Activated T-helper 1 cell treated with anti-CD3 and anti-CD28 coated beads, Interleukin-12 subunit alpha, Interleukin-12 subunit beta, Interleukin-2, Interleukin-4 antibody, amounts not matched to agents 30 ng/mL and 10 ng/mL and 1 ng/mL, durations not matched to agents 14 hours and 24 hours and 36 hours (primary cell): Measurements from ENCODE around the gene CCDC85C. TPM values are rescaled to one million over a fixed set of nuclear protein-coding genes. Genes with fewer than 3 reads are reported as not detected.

ENCODE experiments used
- DNase-seq: peaks from one replicate; pipeline ENCODE4 v3.0.0; 2021; ENCODE audit warnings: low spot score
- H3K27ac Mint-ChIP-seq: one replicate; pipeline ENCODE4 v1.8.0; 2021; ENCODE audit warnings: mild to moderate bottlenecking, mixed read lengths
- H3K27me3 Mint-ChIP-seq: one replicate; pipeline ENCODE4 v1.8.0; 2022; ENCODE audit warnings: mild to moderate bottlenecking, moderate library complexity, mixed read lengths; ENCODE audit not compliant: insufficient read depth
- H3K36me3 Mint-ChIP-seq: one replicate; pipeline ENCODE4 v1.8.0; 2021; ENCODE audit warnings: low read depth, mixed read lengths
- H3K4me1 Mint-ChIP-seq: one replicate; pipeline ENCODE4 v1.8.0; 2021; ENCODE audit warnings: low read depth, mixed read lengths
- H3K4me3 Mint-ChIP-seq: one replicate; pipeline ENCODE4 v1.8.0; 2021; ENCODE audit warnings: mild to moderate bottlenecking, moderate library complexity, mixed read lengths
- H3K9me3 Mint-ChIP-seq: one replicate; pipeline ENCODE4 v1.8.0; 2021; ENCODE audit warnings: mixed read lengths
- intact Hi-C: fragments of 100-400 bp; cut with micrococcal nuclease; formaldehyde crosslinking; loops from one replicate; pipeline ENCODE4 v1.15.1; 2024
- total RNA-seq: library from RNA; stranded (reverse); gene quantifications from 2 replicates; pipeline ENCODE4 v1.2.3, GENCODE V29; 2022

CCDC85C gene
- total RNA-seq = 7.4 and 7.6 TPM in 2 replicates

DNA sequence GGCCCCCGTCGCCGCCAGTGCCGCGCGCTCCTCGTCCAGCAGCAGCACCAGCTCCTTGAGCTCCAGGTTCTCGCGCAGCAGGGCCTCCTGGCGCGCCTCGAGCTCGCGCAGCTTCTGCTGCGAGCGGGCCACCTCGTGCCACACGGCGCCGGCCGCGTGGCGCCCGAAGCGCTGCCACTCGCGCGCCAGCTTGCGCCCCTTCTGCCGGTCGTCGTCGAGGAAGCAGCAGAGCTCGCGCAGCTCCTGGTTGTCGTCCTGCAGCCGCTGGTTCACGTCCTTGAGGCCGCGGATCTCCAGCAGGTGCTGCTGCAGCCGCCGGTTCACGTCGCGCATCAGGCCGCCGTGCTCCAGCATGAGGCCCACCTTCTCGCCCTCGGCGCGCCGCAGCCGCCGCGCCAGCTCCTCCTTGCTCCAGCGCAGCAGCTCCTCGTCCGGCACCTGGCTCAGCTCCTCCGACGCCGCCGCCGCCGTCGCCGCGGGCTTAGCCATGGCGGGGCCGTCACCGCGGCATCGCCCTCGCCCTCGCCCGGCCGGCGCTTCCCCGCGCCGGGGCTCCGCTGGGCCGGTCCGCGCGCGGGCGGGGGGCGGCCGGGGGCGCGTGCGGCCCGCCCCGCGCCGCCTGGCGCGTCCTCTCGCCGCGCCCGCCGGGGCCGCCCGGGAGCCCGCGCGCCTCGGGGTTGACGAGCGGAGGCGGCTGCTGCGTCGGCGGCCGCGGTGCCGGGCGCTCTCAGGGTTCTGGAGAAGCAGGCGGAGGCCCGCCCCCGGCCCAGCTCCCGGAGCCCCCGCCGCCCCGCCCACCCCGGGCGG lies at the start of gene CCDC85C:
Gene CCDC85C, minus strand, starts transcription at position 737 of the 807 bp plus-strand sequence. Its CDS starts 248 bp downstream, at position 489.
- intact Hi-C loops = loop anchor here (1.0 to 10.0 kb wide), 5 partner anchors 81 to 591 kb away; partner anchors contain the start of genes BCL11B and CYP46A1
- peaks cover 24% of the 10 kb centered on the region for H3K4me1 Mint-ChIP-seq
- peaks cover 14% of the 10 kb centered on the region for H3K27me3 Mint-ChIP-seq
- peak within 1 kb of the TSS; percentile 88 for H3K27ac Mint-ChIP-seq
- peak within 1 kb of the TSS; percentile 88 for H3K4me3 Mint-ChIP-seq
- H3K9me3 Mint-ChIP-seq = no peaks in the 10 kb centered on the region
- peak; percentile 24 for DNase-seq
- H3K36me3 Mint-ChIP-seq = no peaks in the 10 kb centered on the region

DNA sequence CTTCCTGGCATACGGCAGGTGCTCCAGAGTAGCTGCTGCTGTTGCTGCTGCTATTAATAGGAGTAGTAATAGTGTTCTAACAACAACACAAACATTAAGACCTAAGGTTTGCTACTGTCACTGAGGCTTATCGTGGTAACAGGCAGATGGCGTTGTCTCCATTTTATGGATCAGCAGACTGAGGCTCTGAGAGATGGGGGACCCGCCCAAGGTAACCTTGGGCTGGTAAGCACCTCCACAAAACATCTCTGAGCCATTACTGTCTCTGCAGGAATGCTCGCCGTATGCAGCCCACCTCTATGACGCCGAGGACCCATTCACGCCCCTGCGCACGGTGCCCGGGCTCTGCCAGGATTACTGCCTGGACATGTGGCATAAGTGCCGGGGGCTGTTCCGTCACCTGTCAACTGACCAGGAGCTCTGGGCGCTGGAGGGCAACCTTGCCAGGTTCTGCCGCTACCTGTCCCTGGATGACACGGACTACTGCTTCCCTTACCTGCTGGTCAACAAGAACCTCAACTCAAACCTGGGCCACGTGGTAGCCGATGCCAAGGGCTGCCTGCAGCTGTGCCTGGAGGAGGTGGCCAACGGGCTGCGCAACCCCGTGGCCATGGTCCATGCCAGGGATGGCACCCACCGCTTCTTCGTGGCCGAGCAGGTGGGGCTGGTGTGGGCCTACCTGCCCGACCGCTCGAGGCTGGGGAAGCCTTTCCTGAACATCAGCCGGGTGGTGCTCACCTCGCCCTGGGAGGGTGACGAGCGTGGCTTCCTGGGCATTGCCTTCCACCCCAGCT lies 48.1 kb upstream of the CCDC85C start:
- Mint-ChIP-seq H3K27me3 (peaks cover 9% of the 10 kb centered on the region), H3K4me1 (no peaks in the 10 kb centered on the region), H3K4me3 (no peak overlapping the region), H3K36me3 (no peaks in the 10 kb centered on the region), H3K9me3 (no peaks in the 10 kb centered on the region), H3K27ac (no peak overlapping the region)
- intact Hi-C loops = no loop called here
- DNase-seq = no peak

DNA sequence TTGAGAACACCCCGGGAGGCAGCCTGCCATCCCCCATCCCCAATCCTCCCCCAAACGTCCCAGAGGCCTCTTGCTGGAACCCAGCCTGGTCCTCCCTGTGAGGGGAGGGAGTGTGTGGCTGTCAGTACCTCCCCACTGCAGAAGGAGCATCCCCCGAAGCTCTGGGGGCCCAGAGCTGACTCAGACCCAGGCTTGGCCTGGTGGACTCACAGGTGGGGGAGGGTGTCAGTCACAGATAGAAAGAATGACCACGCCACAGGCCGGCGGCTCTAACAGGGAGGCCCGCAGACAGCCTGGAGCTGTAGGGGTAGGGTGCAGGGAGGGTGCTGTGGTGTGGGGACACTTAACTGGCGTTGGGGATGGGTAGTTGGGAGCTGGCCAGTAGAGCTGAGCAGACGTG lies 46.2 kb upstream of the CCDC85C start:
- Mint-ChIP-seq H3K4me1 (no peaks in the 10 kb centered on the region), H3K36me3 (no peaks in the 10 kb centered on the region), H3K27ac (no peak overlapping the region), H3K9me3 (no peaks in the 10 kb centered on the region), H3K27me3 (peaks cover 14% of the 10 kb centered on the region), H3K4me3 (no peak overlapping the region)
- no peak for DNase-seq
- intact Hi-C loops = no loop called here

DNA sequence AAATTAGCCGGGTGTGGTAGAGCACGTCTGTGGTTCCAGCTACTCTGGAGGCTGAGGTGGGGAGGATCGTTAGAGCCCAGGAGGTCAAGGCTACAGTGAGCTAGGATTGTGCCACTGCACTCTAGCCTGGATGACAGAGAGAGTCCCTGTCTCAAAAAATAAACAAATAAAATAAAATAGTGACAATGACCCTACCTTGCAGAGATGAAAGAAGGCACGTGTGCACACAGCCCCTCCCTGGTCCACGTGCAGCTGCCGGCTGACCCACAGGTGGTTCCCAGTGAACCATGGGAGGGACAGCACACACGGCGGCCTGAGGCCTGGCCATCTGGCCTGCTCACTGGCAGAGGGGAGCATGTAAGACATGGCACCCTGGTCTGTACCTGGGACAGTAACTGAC lies 45.6 kb upstream of the CCDC85C start:
- Mint-ChIP-seq H3K4me3 (no peak overlapping the region), H3K9me3 (no peaks in the 10 kb centered on the region), H3K4me1 (no peaks in the 10 kb centered on the region), H3K27ac (no peak overlapping the region), H3K36me3 (no peaks in the 10 kb centered on the region), H3K27me3 (peaks cover 14% of the 10 kb centered on the region)
- intact Hi-C loops = no loop called here
- no peak for DNase-seq

DNA sequence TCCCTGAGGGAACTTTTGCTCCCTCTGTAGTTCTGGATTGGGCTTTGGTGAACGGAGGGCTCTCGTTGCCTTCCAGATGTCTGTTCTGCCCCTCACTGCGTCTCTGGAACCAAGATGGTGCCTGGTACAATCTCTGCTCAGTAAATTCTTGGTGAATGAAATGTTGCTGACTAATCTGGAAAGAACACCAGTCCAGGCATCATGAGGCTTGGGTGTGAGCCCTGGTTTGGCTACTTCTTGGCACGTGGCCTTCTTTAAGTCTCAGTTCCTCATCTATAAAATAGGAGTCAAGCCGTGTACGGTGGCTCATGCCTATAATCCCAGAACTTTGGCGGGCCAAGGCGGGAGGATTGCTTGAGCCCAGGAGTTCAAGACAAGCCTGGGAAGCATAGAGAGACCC lies 45.2 kb upstream of the CCDC85C start:
- no peak for DNase-seq
- no peaks in the 10 kb centered on the region for H3K9me3 Mint-ChIP-seq
- H3K27ac Mint-ChIP-seq = no peak overlapping the region

DNA sequence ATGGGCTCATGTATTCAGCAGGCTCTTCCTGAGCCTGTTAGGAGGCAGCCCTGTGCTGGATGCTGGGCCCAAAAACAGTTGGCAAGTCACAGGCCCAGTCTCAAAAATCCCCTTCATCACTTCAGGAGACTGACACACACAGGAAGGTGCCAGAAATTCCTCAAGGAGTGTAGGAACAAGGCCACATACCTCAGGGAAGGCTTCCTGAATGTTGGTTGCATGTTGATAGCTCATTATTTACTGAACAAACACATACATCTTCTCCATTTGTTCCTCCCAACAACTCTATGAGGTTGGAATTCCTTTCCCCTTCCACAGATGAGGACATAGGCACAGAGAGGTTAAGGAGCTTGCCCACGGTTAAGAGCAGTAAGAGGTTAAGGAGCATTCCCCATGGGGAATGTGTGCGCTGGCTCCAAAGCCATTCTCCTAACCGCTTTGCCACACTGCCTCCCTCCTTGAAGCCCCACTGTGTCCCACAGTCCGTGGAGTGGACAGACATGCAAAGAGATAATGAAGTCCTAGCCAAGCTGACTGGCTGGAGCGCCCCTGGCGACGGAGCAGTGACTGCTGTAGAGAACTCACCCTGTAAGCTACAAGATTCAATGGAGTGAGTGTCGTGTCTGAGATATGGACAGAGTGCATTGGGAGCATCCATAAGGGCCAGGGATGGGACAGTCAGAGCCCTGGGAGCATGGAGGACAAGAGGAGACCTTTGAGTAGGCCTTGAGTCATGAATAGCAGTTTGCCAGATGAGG lies 44.2 kb upstream of the CCDC85C start:
- Mint-ChIP-seq H3K27ac (no peak overlapping the region), H3K4me3 (no peak overlapping the region), H3K4me1 (no peaks in the 10 kb centered on the region), H3K27me3 (peaks cover 16% of the 10 kb centered on the region), H3K9me3 (no peaks in the 10 kb centered on the region), H3K36me3 (no peaks in the 10 kb centered on the region)
- intact Hi-C loops = no loop called here
- no peak for DNase-seq

More for the DNA sequence above, 45.2 kb upstream of the CCDC85C start:
- H3K27me3 Mint-ChIP-seq = peaks cover 9% of the 10 kb centered on the region
- H3K36me3 Mint-ChIP-seq = no peaks in the 10 kb centered on the region
- H3K4me3 Mint-ChIP-seq = no peak overlapping the region
- no peaks in the 10 kb centered on the region for H3K4me1 Mint-ChIP-seq
- intact Hi-C loops = no loop called here

DNA sequence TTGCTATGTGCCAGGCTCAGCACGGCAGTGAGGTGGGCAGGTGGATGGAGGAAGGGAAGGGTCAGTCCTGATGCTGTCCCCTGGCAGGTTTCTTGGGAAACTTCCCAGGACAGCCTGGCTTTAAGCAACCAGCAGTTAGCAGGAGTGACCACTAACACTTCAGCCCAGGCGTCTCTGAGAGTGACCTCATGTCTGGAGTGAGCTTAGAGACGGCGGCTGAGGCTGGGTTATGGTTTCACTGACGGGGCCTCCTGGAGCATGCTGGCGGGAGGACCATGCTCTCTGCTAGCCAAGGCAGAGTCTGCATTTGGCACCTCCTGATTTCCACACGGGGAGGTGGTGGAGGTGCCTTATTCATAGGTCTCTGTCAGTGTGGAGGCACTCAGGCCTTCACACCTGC lies 43.4 kb upstream of the CCDC85C start:
- no peak for DNase-seq
- Mint-ChIP-seq H3K4me1 (no peaks in the 10 kb centered on the region), H3K36me3 (no peaks in the 10 kb centered on the region), H3K27me3 (peaks cover 16% of the 10 kb centered on the region), H3K9me3 (no peaks in the 10 kb centered on the region), H3K27ac (no peak overlapping the region), H3K4me3 (no peak overlapping the region)
- intact Hi-C loops = no loop called here

DNA sequence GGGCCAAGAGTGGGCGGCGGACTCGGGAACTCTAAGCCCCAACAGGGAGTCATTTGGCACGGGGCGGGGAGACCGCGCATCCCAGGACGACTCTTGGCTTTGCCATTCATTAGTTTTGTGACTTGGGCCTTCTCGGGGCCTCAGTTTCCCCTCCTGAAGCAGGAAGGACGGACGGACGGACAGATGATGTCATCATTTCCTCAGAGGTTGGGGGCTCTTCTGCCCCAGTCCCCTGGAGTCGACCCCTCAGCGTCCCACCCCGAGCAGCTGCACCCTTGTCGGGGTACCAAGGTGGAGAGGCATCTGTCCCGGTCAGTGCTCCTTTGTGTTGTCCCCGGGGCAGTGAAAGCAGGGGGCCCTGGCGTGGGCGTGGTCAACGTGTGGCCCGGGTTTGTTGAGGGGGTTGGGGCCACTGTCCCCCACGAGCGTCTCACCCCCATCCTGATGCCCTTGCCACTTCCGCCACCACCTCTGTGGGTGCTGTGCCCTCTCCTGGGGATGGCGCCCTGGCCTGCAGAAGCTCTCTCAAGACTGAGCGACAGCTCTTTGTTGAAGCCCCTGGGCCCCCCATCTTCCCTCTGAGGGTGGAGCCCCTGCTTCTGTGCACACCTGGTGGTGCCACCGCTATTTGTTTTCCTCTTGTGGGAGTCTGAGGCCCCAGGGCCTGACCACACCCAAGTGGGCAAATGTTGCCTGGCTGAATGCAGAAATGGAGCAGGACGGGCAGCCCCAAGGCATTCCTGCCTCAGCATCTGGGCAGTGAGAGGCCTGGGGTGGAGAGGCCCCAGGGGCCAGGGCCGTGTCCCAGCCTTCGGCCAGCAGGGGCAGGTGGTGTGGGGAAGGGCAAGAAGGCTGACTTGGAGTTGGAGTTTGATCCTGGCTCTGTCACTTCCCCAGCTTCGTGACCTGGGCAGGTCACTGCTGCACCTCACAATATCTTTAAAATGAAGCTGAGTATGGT lies 41.8 kb upstream of the CCDC85C start:
- DNase-seq = no peak
- Mint-ChIP-seq H3K36me3 (no peaks in the 10 kb centered on the region), H3K4me3 (no peak overlapping the region), H3K27ac (no peak overlapping the region), H3K4me1 (no peaks in the 10 kb centered on the region), H3K9me3 (no peaks in the 10 kb centered on the region), H3K27me3 (peaks cover 18% of the 10 kb centered on the region)
- intact Hi-C loops = no loop called here

DNA sequence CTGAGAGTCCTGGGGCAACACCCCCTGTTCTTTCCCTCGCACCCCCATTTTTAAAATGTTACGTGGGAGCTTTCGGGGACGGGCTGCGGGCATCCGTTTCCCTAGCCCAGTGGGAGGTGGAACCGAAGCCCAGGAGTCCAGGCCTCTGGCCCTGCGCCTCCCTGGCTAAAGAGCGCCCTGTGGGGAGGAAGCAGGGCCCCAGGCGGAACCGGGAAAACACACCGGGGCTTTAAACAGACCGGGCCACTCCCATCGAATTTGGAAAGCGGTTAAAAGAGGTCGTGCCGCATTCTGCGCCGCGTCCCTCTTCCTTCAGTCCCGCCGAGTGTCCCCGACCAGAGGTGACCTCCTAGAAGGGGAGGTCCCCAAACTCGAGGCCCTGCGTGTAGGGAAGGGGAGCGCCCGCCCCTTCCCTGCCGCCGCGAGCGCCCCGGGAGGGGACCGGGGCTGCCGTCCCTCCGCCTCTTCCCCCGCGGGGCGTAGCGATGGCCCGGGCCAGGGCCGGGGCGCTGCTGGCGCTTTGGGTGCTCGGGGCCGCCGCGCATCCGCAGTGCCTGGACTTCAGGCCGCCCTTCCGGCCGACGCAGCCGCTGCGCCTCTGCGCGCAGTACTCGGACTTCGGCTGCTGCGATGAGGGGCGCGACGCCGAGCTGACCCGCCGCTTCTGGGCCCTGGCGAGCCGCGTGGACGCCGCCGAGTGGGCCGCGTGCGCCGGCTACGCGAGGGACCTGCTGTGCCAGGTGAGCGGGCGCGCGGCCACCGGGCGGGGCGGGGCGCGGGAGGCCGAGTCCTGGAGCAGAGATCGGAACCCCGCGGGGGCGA lies 40.9 kb upstream of the CCDC85C start, which contains the start of gene HHIPL1:
Gene HHIPL1, plus strand, starts transcription at position 407 of the 822 bp plus-strand sequence. Its CDS starts 79 bp downstream, at position 486.
- H3K27ac Mint-ChIP-seq = no peak within 1 kb of the TSS

DNA sequence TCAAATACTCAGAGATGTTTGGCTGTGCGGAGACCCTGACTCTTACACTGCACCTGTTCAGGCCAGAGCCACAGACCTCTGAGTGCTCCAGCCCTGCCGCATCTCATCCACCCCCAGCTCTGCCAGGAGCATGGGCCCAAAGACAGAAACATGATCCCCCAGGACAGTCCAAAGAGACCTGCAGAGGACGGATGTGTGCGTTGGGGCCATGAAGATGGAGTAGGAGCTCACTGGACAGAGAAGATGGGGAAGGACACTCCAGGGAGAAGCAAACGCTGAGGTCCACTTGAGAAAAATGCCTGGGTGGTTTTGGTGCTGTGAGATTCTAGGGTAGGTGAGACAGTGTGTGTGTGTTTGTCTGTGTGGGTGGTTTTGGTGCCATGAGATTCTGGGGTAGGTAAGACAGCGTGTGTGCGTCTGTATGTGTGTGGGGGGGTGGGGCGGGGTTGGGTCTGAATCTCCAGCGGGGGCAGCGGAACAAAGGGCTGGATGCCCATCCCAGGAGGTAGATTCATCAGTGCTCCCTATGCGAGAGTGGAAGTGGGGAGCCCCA lies 40.1 kb upstream of the CCDC85C start:
- Mint-ChIP-seq H3K4me3 (no peak overlapping the region), H3K27ac (no peak overlapping the region), H3K4me1 (no peaks in the 10 kb centered on the region), H3K36me3 (no peaks in the 10 kb centered on the region), H3K27me3 (peaks cover 18% of the 10 kb centered on the region), H3K9me3 (no peaks in the 10 kb centered on the region)
- no peak for DNase-seq
- intact Hi-C loops = no loop called here

More for the DNA sequence above, 40.9 kb upstream of the CCDC85C start, which contains the start of gene HHIPL1:
- Mint-ChIP-seq H3K9me3 (no peaks in the 10 kb centered on the region), H3K4me3 (no peak within 1 kb of the TSS), H3K36me3 (no peaks in the 10 kb centered on the region), H3K4me1 (no peaks in the 10 kb centered on the region), H3K27me3 (peaks cover 18% of the 10 kb centered on the region)
- DNase-seq = no peak
- intact Hi-C loops = no loop called here

DNA sequence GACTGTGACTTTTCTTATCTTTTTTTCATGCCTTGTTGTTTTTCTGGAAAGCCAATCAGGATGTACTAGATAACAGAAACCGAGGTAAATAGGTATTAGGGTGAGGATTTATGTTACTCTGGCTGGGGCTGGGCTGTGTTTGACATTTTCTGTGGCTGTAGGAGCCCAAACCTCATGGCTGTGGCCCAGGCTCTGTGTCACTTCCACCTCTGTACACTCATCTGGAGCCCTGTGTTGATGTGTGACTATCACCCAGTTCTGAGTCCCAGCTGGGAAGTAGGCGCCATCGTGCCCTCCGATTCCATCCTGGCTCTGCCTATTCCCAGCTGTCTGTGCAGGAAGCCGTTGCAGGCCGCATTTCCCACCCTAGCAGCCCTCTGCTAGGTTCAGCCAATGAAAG lies 39.3 kb upstream of the CCDC85C start:
- DNase-seq = no peak
- Mint-ChIP-seq H3K4me1 (no peaks in the 10 kb centered on the region), H3K4me3 (no peak overlapping the region), H3K27me3 (peaks cover 18% of the 10 kb centered on the region), H3K27ac (no peak overlapping the region), H3K9me3 (no peaks in the 10 kb centered on the region), H3K36me3 (no peaks in the 10 kb centered on the region)
- intact Hi-C loops = no loop called here
